Measurements from ENCODE around the gene YEATS2.

GRCh38 chr3:183774631-183775030, 77.0 kb downstream of the YEATS2 start:
- TF ChIP-seq POLR2A (IDR thresholded peaks at IDR 0.05; ENCODE audit: low read length): no peak
- no peak for TF ChIP-seq GATA1 (IDR thresholded peaks at IDR 0.05; ENCODE audit: low read depth, low read length)
